H9 (cell line): ENCODE results near the gene FEM1B. TPM values are rescaled to one million over a fixed set of nuclear protein-coding genes. Genes with fewer than 3 reads are reported as not detected.
A peak's percentile ranks its signal among the peaks of the same experiment; 100 is the strongest.

Experiments
- DNase-seq: peaks from one replicate; pipeline ENCODE4 v3.0.0-alpha.2; 2017
- H2AFZ ChIP-seq: one replicate; pipeline ENCODE4 v1.6.1; 2013; ENCODE audit warnings: mild to moderate bottlenecking, low read length, control low read depth, moderate library complexity
- H2AK5ac ChIP-seq: 2 replicates; pipeline ENCODE4 v1.6.1; 2013; ENCODE audit warnings: low read length, control low read depth, mixed read lengths; ENCODE audit not compliant: insufficient read length
- H2BK120ac ChIP-seq: one replicate; pipeline ENCODE4 v1.6.1; 2013; ENCODE audit warnings: low read depth, mild to moderate bottlenecking, low read length, control low read depth, inconsistent platforms; ENCODE audit not compliant: poor library complexity, severe bottlenecking
- H2BK12ac ChIP-seq: 2 replicates; pipeline ENCODE4 v1.6.1; 2013; ENCODE audit warnings: low read length, control low read depth, mixed read lengths, low read depth; ENCODE audit not compliant: insufficient read length
- H2BK15ac ChIP-seq: 2 replicates; pipeline ENCODE4 v1.6.1; 2013; ENCODE audit warnings: low read depth, low read length, control low read depth
- H2BK20ac ChIP-seq: one replicate; pipeline ENCODE4 v1.6.1; 2013; ENCODE audit warnings: low read depth, mild to moderate bottlenecking, low read length, control low read depth, inconsistent platforms; ENCODE audit not compliant: poor library complexity, severe bottlenecking
- H2BK5ac ChIP-seq: 2 replicates; pipeline ENCODE4 v1.6.1; 2013; ENCODE audit warnings: low read length, control low read depth, mixed read lengths; ENCODE audit not compliant: insufficient read length
- H3K14ac ChIP-seq: 2 replicates; pipeline ENCODE4 v1.6.1; 2013; ENCODE audit warnings: low read length, control low read depth; ENCODE audit not compliant: insufficient read depth
- H3K18ac ChIP-seq: 2 replicates; pipeline ENCODE4 v1.6.1; 2013; ENCODE audit warnings: low read depth, mild to moderate bottlenecking, mixed read lengths, low read length, control low read depth; ENCODE audit not compliant: insufficient read length
- H3K23ac ChIP-seq: 2 replicates; pipeline ENCODE4 v1.6.1; 2013; ENCODE audit warnings: low read length, control low read depth, mixed read lengths, low read depth; ENCODE audit not compliant: insufficient read length
- H3K23me2 ChIP-seq: 2 replicates; pipeline ENCODE4 v1.6.1; 2013; ENCODE audit warnings: low read depth, mild to moderate bottlenecking, mixed read lengths, low read length, control low read depth; ENCODE audit not compliant: insufficient read length, poor library complexity, severe bottlenecking
- H3K27ac ChIP-seq: 2 replicates; pipeline ENCODE4 v1.5.1; 2013; ENCODE audit warnings: low read length, control low read depth, mixed read lengths, low read depth; ENCODE audit not compliant: insufficient read length
- H3K27me3 ChIP-seq: 2 replicates; pipeline ENCODE4 v1.6.1; 2013; ENCODE audit warnings: low read length, control low read depth, inconsistent platforms; ENCODE audit not compliant: insufficient read depth
- H3K4ac ChIP-seq: 2 replicates; pipeline ENCODE4 v1.6.1; 2013; ENCODE audit warnings: low read depth, mild to moderate bottlenecking, control low read depth, inconsistent platforms, low read length, moderate library complexity
- H3K4me1 ChIP-seq: 2 replicates; pipeline ENCODE4 v1.6.1; 2013; ENCODE audit warnings: low read length, control low read depth, inconsistent platforms; ENCODE audit not compliant: insufficient read depth
- H3K4me2 ChIP-seq: 2 replicates; pipeline ENCODE4 v1.6.1; 2013; ENCODE audit warnings: low read length, control low read depth, mixed read lengths; ENCODE audit not compliant: insufficient read length, insufficient read depth
- H3K56ac ChIP-seq: 2 replicates; pipeline ENCODE4 v1.6.1; 2013; ENCODE audit warnings: low read depth, mild to moderate bottlenecking, mixed read lengths, low read length, control low read depth; ENCODE audit not compliant: insufficient read length
- H3K79me1 ChIP-seq: 2 replicates; pipeline ENCODE4 v1.6.1; 2013; ENCODE audit warnings: low read depth, mild to moderate bottlenecking, moderate library complexity, low read length, control low read depth, inconsistent platforms; ENCODE audit not compliant: insufficient read depth, poor library complexity, severe bottlenecking
- H3K79me2 ChIP-seq: 2 replicates; pipeline ENCODE4 v1.6.1; 2013; ENCODE audit warnings: low read length, control low read depth, inconsistent platforms; ENCODE audit not compliant: insufficient read depth
- H3K9ac ChIP-seq: 2 replicates; pipeline ENCODE4 v1.6.1; 2013; ENCODE audit warnings: low read length, control low read depth, mixed read lengths; ENCODE audit not compliant: insufficient read length; ENCODE audit errors: extremely low read depth
- H3K9me3 ChIP-seq: one replicate; pipeline ENCODE4 v1.6.1; 2013; ENCODE audit warnings: low read depth, low read length, inconsistent platforms; ENCODE audit not compliant: control insufficient read depth
- H3T11ph ChIP-seq: one replicate; pipeline ENCODE4 v1.6.1; 2013; ENCODE audit warnings: mild to moderate bottlenecking, low read length, control low read depth, inconsistent platforms
- H4K20me1 ChIP-seq: one replicate; pipeline ENCODE4 v1.6.1; 2013; ENCODE audit not compliant: control insufficient read depth, insufficient read length, insufficient read depth
- H4K5ac ChIP-seq: 2 replicates; pipeline ENCODE4 v1.6.1; 2013; ENCODE audit warnings: low read depth, mild to moderate bottlenecking, mixed read lengths, low read length, control low read depth; ENCODE audit not compliant: insufficient read length
- H4K8ac ChIP-seq: replicated peaks from 2 replicates; pipeline ENCODE4 v1.6.1; 2013; ENCODE audit warnings: low read length, control low read depth, mixed read lengths, low read depth; ENCODE audit not compliant: insufficient read length
- H4K91ac ChIP-seq: 2 replicates; pipeline ENCODE4 v1.6.1; 2013; ENCODE audit warnings: low read depth, mild to moderate bottlenecking, moderate library complexity, mixed read lengths, low read length, control low read depth; ENCODE audit not compliant: insufficient read length
- H3K27ac Mint-ChIP-seq, 3 experiments: 2 replicates in 2 of 3; 3 replicates in 1 of 3; pipeline ENCODE4 v1.8.0; 2020 to 2021; ENCODE audit warnings: mixed read lengths in 3 of 3, mild to moderate bottlenecking in 1 of 3, moderate library complexity in 1 of 3
- H3K27me3 Mint-ChIP-seq: 2 replicates; pipeline ENCODE4 v1.8.0; 2021; ENCODE audit warnings: low read depth, mild to moderate bottlenecking, moderate library complexity, mixed read lengths
- H3K36me3 Mint-ChIP-seq, 3 experiments: 2 replicates in 2 of 3; 3 replicates in 1 of 3; pipeline ENCODE4 v1.8.0; 2020 to 2021; ENCODE audit warnings: low read depth in 3 of 3, mixed read lengths in 3 of 3; ENCODE audit not compliant: insufficient read depth in 1 of 3
- H3K4me1 Mint-ChIP-seq, 2 experiments: 2 replicates each; pipeline ENCODE4 v1.8.0; 2020; ENCODE audit warnings: mixed read lengths in 2 of 2
- H3K4me3 Mint-ChIP-seq, 2 experiments: 2 replicates in 1 of 2; 3 replicates in 1 of 2; pipeline ENCODE4 v1.8.0; 2020 to 2021; ENCODE audit warnings: mild to moderate bottlenecking in 2 of 2, mixed read lengths in 2 of 2, moderate library complexity in 1 of 2
- H3K9me3 Mint-ChIP-seq, 2 experiments: 2 replicates in 1 of 2; 3 replicates in 1 of 2; pipeline ENCODE4 v1.8.0; 2020; ENCODE audit warnings: mild to moderate bottlenecking in 2 of 2, mixed read lengths in 2 of 2, moderate library complexity in 1 of 2
- WGBS: extraction: QIAGEN DNeasy Blood & Tissue Kit; methylation state at CpG from one replicate; pipeline ENCODE4 v1.1.7; 2013; ENCODE audit warnings: missing lambda C conversion rate, low lambda C conversion rate, mixed read lengths; ENCODE audit not compliant: insufficient read length; ENCODE audit errors: extremely low coverage; 5-methylcytosine and 5-hydroxymethylcytosine counted together
- total RNA-seq: library from RNA; stranded (reverse); gene quantifications from 2 replicates; pipeline ENCODE4 v1.2.1, GENCODE V29; 2021
- TF ChIP-seq, protein P1 (sequence below): fragments of 200-600 bp; sonication (generic); conservative IDR thresholded peaks from 3 replicates; pipeline ENCODE4 v1.8.0; 2021; ENCODE audit warnings: antibody characterized with exemption, mild to moderate bottlenecking

Gene FEM1B
- total RNA-seq, 1 experiment from 2014 or later = 77.9 TPM

DNA sequence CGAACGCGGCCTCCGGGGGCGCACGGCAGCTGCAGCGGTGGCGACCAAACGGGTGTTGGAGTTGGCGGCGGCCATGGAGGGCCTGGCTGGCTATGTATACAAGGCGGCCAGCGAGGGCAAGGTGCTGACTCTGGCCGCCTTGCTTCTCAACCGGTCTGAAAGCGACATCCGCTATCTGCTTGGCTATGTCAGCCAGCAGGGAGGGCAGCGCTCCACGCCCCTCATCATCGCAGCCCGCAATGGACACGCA is 725 bp downstream of the FEM1B start:
- Histone ChIP-seq H3K23ac (no peak overlapping the region), H3K79me2 (peaks cover 32% of the 10 kb centered on the region), H2BK5ac (no peak overlapping the region), H3K9ac (peak overlapping the region; percentile 49), H3K18ac (no peak overlapping the region), H3K9me3 (no peaks in the 10 kb centered on the region), H3K27ac (peak overlapping the region; percentile 86), H2BK12ac (no peak overlapping the region), H4K91ac (no peak overlapping the region), H3K14ac (peak overlapping the region; percentile 89), H2BK15ac (no peak overlapping the region), H4K8ac (no peak overlapping the region), H2AK5ac (no peak overlapping the region), H3K4me2 (peak overlapping the region; percentile 61), H3K23me2 (peaks cover 13% of the 10 kb centered on the region), H2BK20ac (no peak overlapping the region), H4K5ac (no peak overlapping the region), H3K4me1 (peaks cover 4% of the 10 kb centered on the region), H3T11ph (no peak overlapping the region), H3K27me3 (no peaks in the 10 kb centered on the region), H3K4ac (no peak overlapping the region), H4K20me1 (no peaks in the 10 kb centered on the region), H3K79me1 (no peaks in the 10 kb centered on the region), H3K56ac (no peak overlapping the region), H2BK120ac (no peak overlapping the region), H2AFZ (no peak overlapping the region)
- Mint-ChIP-seq H3K36me3 (peaks cover under 1 to 19% (median 1%) of the 10 kb centered on the region in 3 experiments), H3K27ac (peak overlapping the region; percentile 53 to 98 (median 95); a peak in 4 of 7 replicates), H3K4me3 (peak overlapping the region; percentile 97 to 98), H3K9me3 (no peaks in the 10 kb centered on the region), H3K4me1 (peaks cover 49 to 57% of the 10 kb centered on the region in 2 experiments), H3K27me3 (no peaks in the 10 kb centered on the region)
- no CpG with 5 or more reads among the region's 22 CpGs for WGBS
- DNase-seq = peak; percentile 66
- TF ChIP-seq, protein P1, sequence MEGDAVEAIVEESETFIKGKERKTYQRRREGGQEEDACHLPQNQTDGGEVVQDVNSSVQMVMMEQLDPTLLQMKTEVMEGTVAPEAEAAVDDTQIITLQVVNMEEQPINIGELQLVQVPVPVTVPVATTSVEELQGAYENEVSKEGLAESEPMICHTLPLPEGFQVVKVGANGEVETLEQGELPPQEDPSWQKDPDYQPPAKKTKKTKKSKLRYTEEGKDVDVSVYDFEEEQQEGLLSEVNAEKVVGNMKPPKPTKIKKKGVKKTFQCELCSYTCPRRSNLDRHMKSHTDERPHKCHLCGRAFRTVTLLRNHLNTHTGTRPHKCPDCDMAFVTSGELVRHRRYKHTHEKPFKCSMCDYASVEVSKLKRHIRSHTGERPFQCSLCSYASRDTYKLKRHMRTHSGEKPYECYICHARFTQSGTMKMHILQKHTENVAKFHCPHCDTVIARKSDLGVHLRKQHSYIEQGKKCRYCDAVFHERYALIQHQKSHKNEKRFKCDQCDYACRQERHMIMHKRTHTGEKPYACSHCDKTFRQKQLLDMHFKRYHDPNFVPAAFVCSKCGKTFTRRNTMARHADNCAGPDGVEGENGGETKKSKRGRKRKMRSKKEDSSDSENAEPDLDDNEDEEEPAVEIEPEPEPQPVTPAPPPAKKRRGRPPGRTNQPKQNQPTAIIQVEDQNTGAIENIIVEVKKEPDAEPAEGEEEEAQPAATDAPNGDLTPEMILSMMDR = peak; percentile 59; the same call in 2 of the 3 replicates
